Dendritic cell treated with granulocyte-macrophage colony-stimulating factor and Interleukin-4, amounts not matched to agents 40 ng/mL and 50 ng/mL, for 4 days (primary cell): ENCODE measurements around the gene RANBP9.

Experiments
- H3K27ac Mint-ChIP-seq: one replicate; pipeline ENCODE4 v1.8.0; 2022; ENCODE audit warnings: mild to moderate bottlenecking, mixed read lengths
- H3K27me3 Mint-ChIP-seq: one replicate; pipeline ENCODE4 v1.8.0; 2022; ENCODE audit warnings: mild to moderate bottlenecking, mixed read lengths
- H3K36me3 Mint-ChIP-seq: one replicate; pipeline ENCODE4 v1.8.0; 2022; ENCODE audit warnings: low read depth, mixed read lengths
- H3K4me1 Mint-ChIP-seq: one replicate; pipeline ENCODE4 v1.8.0; 2022; ENCODE audit warnings: low read depth, mixed read lengths
- H3K4me3 Mint-ChIP-seq: one replicate; pipeline ENCODE4 v1.8.0; 2022; ENCODE audit warnings: mild to moderate bottlenecking, moderate library complexity, mixed read lengths
- H3K9me3 Mint-ChIP-seq: one replicate; pipeline ENCODE4 v1.8.0; 2022; ENCODE audit warnings: mixed read lengths
- intact Hi-C: fragments of 100-400 bp; cut with micrococcal nuclease; formaldehyde crosslinking; loops from one replicate; pipeline ENCODE4 v1.15.0; 2022

RANBP9 gene

GRCh38 chr6:13679996-13680395 is 31.6 kb downstream of the RANBP9 start:
- no peak overlapping the region for H3K27ac Mint-ChIP-seq

GRCh38 chr6:13678255-13678983 is 33.2 kb downstream of the RANBP9 start:
- H3K36me3 Mint-ChIP-seq, result peaks cover 16% of the 10 kb centered on the region
- H3K4me1 Mint-ChIP-seq, result peaks cover 37% of the 10 kb centered on the region
- intact Hi-C loops, result no loop called here
- H3K4me3 Mint-ChIP-seq, result no peak overlapping the region
- H3K27me3 Mint-ChIP-seq, result no peaks in the 10 kb centered on the region
- H3K27ac Mint-ChIP-seq, result no peak overlapping the region
- H3K9me3 Mint-ChIP-seq, result peaks cover 9% of the 10 kb centered on the region

More at GRCh38 chr6:13679996-13680395, 31.6 kb downstream of the RANBP9 start:
- H3K27me3 Mint-ChIP-seq, result no peaks in the 10 kb centered on the region
- H3K9me3 Mint-ChIP-seq, result peaks cover 9% of the 10 kb centered on the region
- no peak overlapping the region for H3K4me3 Mint-ChIP-seq
- H3K36me3 Mint-ChIP-seq, result peaks cover 16% of the 10 kb centered on the region
- intact Hi-C loops, result no loop called here
- H3K4me1 Mint-ChIP-seq, result peaks cover 36% of the 10 kb centered on the region

DNA sequence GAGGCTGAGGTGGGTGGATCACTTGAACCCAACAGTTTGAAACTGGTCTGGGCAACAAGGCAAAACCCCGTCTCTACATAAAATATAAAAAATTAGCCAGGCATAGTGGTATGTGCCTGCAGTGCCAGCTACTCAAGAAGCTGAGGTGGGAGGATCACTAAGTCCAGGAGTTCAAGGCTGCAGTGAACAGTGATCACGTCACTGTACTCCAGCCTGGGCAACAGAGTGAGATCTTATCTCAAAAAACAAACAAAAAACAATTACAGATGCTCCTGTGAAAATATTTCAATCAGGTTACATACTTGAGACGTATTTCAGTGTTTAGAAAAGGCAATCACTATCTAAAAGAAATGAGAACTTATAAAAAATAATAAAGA is 33.8 kb downstream of the RANBP9 start:
- Mint-ChIP-seq H3K27me3 (no peaks in the 10 kb centered on the region), H3K4me3 (no peak overlapping the region), H3K9me3 (peaks cover 9% of the 10 kb centered on the region), H3K36me3 (peaks cover 16% of the 10 kb centered on the region), H3K4me1 (peaks cover 38% of the 10 kb centered on the region), H3K27ac (no peak overlapping the region)
- intact Hi-C loops, result no loop called here

GRCh38 chr6:13676551-13677156 is 35.0 kb downstream of the RANBP9 start:
- Mint-ChIP-seq H3K27me3 (no peaks in the 10 kb centered on the region), H3K4me1 (peaks cover 49% of the 10 kb centered on the region), H3K27ac (no peak overlapping the region), H3K36me3 (peaks cover 16% of the 10 kb centered on the region), H3K9me3 (peaks cover 9% of the 10 kb centered on the region), H3K4me3 (no peak overlapping the region)
- intact Hi-C loops, result no loop called here

DNA sequence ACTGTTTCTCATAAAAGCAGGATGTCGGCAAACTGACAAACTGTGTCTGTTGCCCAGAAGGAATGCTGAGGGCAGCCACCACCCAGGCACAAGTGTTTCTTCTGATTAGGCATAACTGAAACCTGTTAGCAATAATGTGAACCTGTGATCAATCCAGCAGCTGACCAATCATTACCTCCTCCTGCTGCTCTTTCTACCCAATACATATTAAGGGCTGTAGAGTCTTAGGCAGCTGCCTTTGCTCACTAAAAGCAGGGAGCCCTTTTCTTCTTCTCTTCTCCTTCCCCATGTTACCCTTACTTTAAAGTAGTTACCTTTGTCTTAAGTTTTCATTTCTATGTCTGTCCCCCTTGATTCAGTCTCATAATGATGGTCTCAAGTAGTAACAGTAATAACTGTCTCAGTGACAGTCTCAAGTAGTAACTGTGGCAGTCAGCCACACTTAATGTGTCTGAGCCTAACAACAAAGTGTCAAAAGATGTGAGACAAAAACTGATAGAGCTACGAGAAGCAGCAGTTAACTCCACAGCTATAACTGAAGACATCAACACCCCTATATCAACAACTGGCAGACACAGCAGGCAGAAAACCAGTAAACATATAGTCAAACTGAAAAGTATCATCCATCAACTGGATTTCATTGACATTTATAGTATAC is 37.0 kb downstream of the RANBP9 start:
- Mint-ChIP-seq H3K4me1 (peaks cover 50% of the 10 kb centered on the region), H3K4me3 (no peak overlapping the region), H3K9me3 (peaks cover 9% of the 10 kb centered on the region), H3K27me3 (no peaks in the 10 kb centered on the region), H3K36me3 (peaks cover 8% of the 10 kb centered on the region), H3K27ac (no peak overlapping the region)
- intact Hi-C loops, result no loop called here

DNA sequence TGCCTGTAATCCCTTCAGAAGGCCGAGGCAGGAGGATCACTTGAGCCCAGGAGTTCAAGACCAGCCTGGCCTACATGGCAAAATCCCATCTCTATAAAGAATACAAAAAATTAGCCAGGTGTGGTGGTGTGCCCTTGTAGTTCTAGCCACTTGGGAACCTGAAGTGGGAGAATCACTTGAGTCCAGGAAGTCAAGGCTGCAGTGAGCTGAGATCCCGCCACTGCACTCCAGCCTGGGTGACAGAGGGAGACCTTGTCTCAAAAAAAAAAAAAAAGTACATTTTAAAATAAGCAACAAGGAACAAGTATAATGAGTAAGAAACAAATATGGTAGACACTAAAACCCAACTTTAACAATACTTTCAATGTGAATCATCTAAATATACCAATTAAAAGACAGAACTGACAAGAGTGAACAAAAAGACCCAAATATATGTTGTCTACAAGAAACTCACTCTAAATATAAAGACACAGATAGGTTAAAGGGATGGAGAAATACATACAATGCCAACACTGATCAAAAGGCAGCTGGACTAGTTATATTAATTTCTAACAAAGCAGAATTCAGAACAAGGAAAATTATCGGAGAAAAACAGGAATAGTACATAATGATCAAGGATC is 37.7 kb downstream of the RANBP9 start:
- intact Hi-C loops, result no loop called here
- H3K9me3 Mint-ChIP-seq, result peaks cover 9% of the 10 kb centered on the region
- no peaks in the 10 kb centered on the region for H3K27me3 Mint-ChIP-seq
- no peak overlapping the region for H3K4me3 Mint-ChIP-seq
- H3K27ac Mint-ChIP-seq, result no peak overlapping the region
- H3K36me3 Mint-ChIP-seq, result peaks cover 8% of the 10 kb centered on the region
- peaks cover 47% of the 10 kb centered on the region for H3K4me1 Mint-ChIP-seq

GRCh38 chr6:13673368-13673767 is 38.3 kb downstream of the RANBP9 start:
- Mint-ChIP-seq H3K9me3 (peaks cover 9% of the 10 kb centered on the region), H3K4me1 (peaks cover 46% of the 10 kb centered on the region), H3K27me3 (no peaks in the 10 kb centered on the region), H3K36me3 (peaks cover 8% of the 10 kb centered on the region), H3K27ac (peak overlapping the region; percentile 51), H3K4me3 (no peak overlapping the region)
- intact Hi-C loops, result no loop called here

GRCh38 chr6:13672904-13673303 is 38.7 kb downstream of the RANBP9 start:
- intact Hi-C loops, result no loop called here

GRCh38 chr6:13671548-13672127 is 40.0 kb downstream of the RANBP9 start:
- peaks cover 4% of the 10 kb centered on the region for H3K9me3 Mint-ChIP-seq
- intact Hi-C loops, result no loop called here
- H3K27ac Mint-ChIP-seq, result no peak overlapping the region
- no peak overlapping the region for H3K4me3 Mint-ChIP-seq
- H3K27me3 Mint-ChIP-seq, result no peaks in the 10 kb centered on the region
- H3K4me1 Mint-ChIP-seq, result peaks cover 59% of the 10 kb centered on the region
- H3K36me3 Mint-ChIP-seq, result peaks cover 2% of the 10 kb centered on the region

More at GRCh38 chr6:13672904-13673303, 38.7 kb downstream of the RANBP9 start:
- peaks cover 8% of the 10 kb centered on the region for H3K36me3 Mint-ChIP-seq
- peaks cover 49% of the 10 kb centered on the region for H3K4me1 Mint-ChIP-seq
- peak overlapping the region; percentile 51 for H3K27ac Mint-ChIP-seq
- no peaks in the 10 kb centered on the region for H3K27me3 Mint-ChIP-seq
- H3K4me3 Mint-ChIP-seq, result no peak overlapping the region
- peaks cover 9% of the 10 kb centered on the region for H3K9me3 Mint-ChIP-seq

DNA sequence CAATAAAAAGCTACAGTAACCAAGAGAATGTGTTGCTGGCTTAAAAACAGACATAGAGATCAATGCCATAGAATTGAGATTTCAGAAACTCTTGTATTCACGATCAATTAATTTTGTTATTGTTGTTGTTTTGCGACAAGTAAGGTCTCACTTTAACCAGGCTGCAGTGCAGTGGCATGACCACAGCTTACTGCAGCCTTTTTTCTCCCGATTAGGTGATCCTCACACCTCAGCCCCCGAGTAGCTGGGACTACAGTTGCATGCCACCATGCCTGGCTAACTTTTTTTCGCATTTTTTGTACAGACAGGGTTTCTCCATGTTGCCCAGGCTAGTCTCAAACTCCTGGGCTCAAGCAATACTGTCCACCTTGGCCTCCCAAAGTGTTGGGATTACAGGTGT is 42.2 kb downstream of the RANBP9 start:
- no peaks in the 10 kb centered on the region for H3K27me3 Mint-ChIP-seq
- H3K4me3 Mint-ChIP-seq, result no peak overlapping the region
- H3K27ac Mint-ChIP-seq, result no peak overlapping the region

GRCh38 chr6:13668291-13668928 is 43.2 kb downstream of the RANBP9 start:
- Mint-ChIP-seq H3K36me3 (no peaks in the 10 kb centered on the region), H3K4me3 (no peak overlapping the region), H3K27ac (no peak overlapping the region), H3K4me1 (peaks cover 60% of the 10 kb centered on the region), H3K9me3 (no peaks in the 10 kb centered on the region), H3K27me3 (no peaks in the 10 kb centered on the region)
- intact Hi-C loops, result no loop called here

More for the DNA sequence above, 42.2 kb downstream of the RANBP9 start:
- Mint-ChIP-seq H3K9me3 (no peaks in the 10 kb centered on the region), H3K4me1 (peaks cover 59% of the 10 kb centered on the region), H3K36me3 (no peaks in the 10 kb centered on the region)
- intact Hi-C loops, result no loop called here

- intact Hi-C loops, result no loop called here
- Mint-ChIP-seq H3K4me3 (no peak overlapping the region), H3K27me3 (no peaks in the 10 kb centered on the region)
These were observed 44.0 kb downstream of the RANBP9 start for GRCh38 chr6:13667655-13668054.

DNA sequence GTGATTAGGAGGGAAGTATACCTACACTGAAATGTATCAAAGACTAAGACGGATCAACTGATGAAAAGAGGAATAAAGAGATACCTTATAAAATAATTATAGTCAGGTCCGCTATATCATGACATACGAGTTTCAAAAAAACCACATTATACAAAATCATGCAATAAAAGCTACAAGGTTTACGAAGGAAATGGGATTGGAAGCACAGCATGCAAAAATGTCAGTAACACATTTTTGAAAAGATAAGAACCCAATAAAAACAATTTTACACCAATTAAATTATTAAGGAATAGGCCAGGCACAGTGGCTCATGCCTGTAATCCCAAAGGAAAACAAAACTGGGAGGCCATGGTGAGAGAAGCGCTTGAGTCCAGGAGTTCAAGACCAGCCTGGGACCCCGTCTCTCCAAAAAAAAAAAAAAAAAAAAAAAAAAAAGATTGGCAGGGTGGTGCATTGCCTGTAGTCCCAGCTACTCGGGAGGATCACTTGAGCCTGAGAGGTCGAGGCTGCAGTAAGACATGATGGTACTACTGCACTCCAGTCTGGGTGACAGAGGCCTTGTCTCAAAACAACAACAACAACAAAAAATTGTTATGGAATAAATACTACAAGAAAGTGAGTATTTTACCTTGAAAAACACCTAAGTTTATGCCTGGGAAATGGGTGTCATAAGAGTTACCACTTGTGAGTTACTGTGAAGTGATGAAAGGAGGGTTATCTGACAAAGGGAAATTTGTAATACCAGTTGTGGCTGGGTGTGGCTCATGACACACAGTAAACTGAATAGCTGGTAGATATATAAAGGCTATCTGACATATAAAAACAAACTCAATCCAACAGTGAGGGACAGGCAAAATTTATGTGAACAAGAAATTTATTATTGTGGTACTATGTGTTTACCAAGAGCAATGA is 45.2 kb downstream of the RANBP9 start:
- H3K4me1 Mint-ChIP-seq, result peaks cover 60% of the 10 kb centered on the region
- intact Hi-C loops, result no loop called here
- H3K9me3 Mint-ChIP-seq, result no peaks in the 10 kb centered on the region
- H3K27me3 Mint-ChIP-seq, result no peaks in the 10 kb centered on the region
- H3K27ac Mint-ChIP-seq, result no peak overlapping the region
- no peaks in the 10 kb centered on the region for H3K36me3 Mint-ChIP-seq
- no peak overlapping the region for H3K4me3 Mint-ChIP-seq

More at GRCh38 chr6:13667655-13668054, 44.0 kb downstream of the RANBP9 start:
- H3K27ac Mint-ChIP-seq, result no peak overlapping the region
- no peaks in the 10 kb centered on the region for H3K9me3 Mint-ChIP-seq
- H3K4me1 Mint-ChIP-seq, result peaks cover 60% of the 10 kb centered on the region
- H3K36me3 Mint-ChIP-seq, result no peaks in the 10 kb centered on the region
